CD4-positive, alpha-beta T cell treated with Interleukin-2 at 100 ng/mL for 4 hours (primary cell): ENCODE data around the gene LHB.
A peak's percentile ranks its signal among the peaks of the same experiment; 100 is the strongest.

Experiments used
- DNase-seq: peaks from one replicate; pipeline ENCODE4 v3.0.0-alpha.2; 2020; ENCODE audit warnings: low spot score

Gene LHB

GRCh38 chr19:49010453-49010852 lies 6.4 kb downstream of the LHB start:
- DNase-seq = no peak

- DNase-seq = no peak
These were observed 7.1 kb downstream of the LHB start for GRCh38 chr19:49009828-49010227.

- DNase-seq = no peak
These were observed 10.0 kb downstream of the LHB start for GRCh38 chr19:49006905-49007304.

- no peak for DNase-seq
These were observed 11.8 kb downstream of the LHB start for GRCh38 chr19:49004964-49005614.

GRCh38 chr19:49004133-49004532 lies 12.8 kb downstream of the LHB start:
- no peak for DNase-seq

GRCh38 chr19:48999481-49000325 lies 17.2 kb downstream of the LHB start:
- peak; percentile 73 for DNase-seq

- peak; percentile 46 for DNase-seq
These were observed 18.9 kb downstream of the LHB start for GRCh38 chr19:48997972-48998371.

- no peak for DNase-seq
These were observed 22.9 kb downstream of the LHB start for GRCh38 chr19:48994035-48994386.

GRCh38 chr19:48993175-48994034 lies 23.5 kb downstream of the LHB start, which contains the start of the genes GYS1 and RUVBL2:
Gene GYS1, minus strand, starts transcription at chr19:48993309. Its CDS starts 197 bp downstream, at chr19:48993112.
Gene RUVBL2, plus strand, starts transcription at chr19:48993887. Its CDS starts 25 bp downstream, at chr19:48993912.
- DNase-seq = peak; percentile 100

- DNase-seq = no peak
These were observed 24.2 kb downstream of the LHB start for GRCh38 chr19:48992581-48993174.

GRCh38 chr19:48991873-48992580 lies 24.9 kb downstream of the LHB start:
- no peak for DNase-seq

- DNase-seq = no peak
These were observed 25.8 kb downstream of the LHB start for GRCh38 chr19:48991011-48991609.

GRCh38 chr19:48990400-48990799 lies 26.5 kb downstream of the LHB start:
- no peak for DNase-seq

- DNase-seq = no peak
These were observed 27.1 kb downstream of the LHB start for GRCh38 chr19:48989701-48990291.

GRCh38 chr19:48988860-48989259 lies 28.0 kb downstream of the LHB start:
- no peak for DNase-seq

- no peak for DNase-seq
These were observed 28.6 kb downstream of the LHB start for GRCh38 chr19:48988286-48988685.

- DNase-seq = no peak
These were observed 29.6 kb downstream of the LHB start for GRCh38 chr19:48987323-48987722.

- DNase-seq = no peak
These were observed 30.7 kb downstream of the LHB start for GRCh38 chr19:48986211-48986610.

- DNase-seq = no peak
These were observed 31.2 kb downstream of the LHB start for GRCh38 chr19:48985711-48986110.

- no peak for DNase-seq
These were observed 34.6 kb downstream of the LHB start for GRCh38 chr19:48982280-48982679.

- no peak for DNase-seq
These were observed 39.8 kb downstream of the LHB start for GRCh38 chr19:48977061-48977460.
